Liver (tissue), 3 donors: Measurements from ENCODE around the gene GRK7.

Experiments used
- CTCF ChIP-seq: fragments of 150-350 bp; IDR thresholded peaks from 2 replicates; pipeline ENCODE4 v1.5.1; 2017; ENCODE audit warnings: improper control_type of control experiment, low read depth, low read length; ENCODE audit not compliant: missing input control
- GABPA ChIP-seq, 2 donors: IDR thresholded peaks in 1 of 2; conservative IDR thresholded peaks in 1 of 2; 2 replicates each; pipeline ENCODE4 v1.6.1; 2016; ENCODE audit warnings: antibody characterized with exemption in 2 of 2, mild to moderate bottlenecking in 1 of 2, moderate library complexity in 1 of 2
- MAX ChIP-seq: IDR thresholded peaks from 2 replicates; pipeline ENCODE4 v1.6.1; 2016; ENCODE audit warnings: antibody characterized with exemption
- NR2F2 ChIP-seq: IDR thresholded peaks from 2 replicates; pipeline ENCODE4 v1.6.1; 2016; ENCODE audit warnings: antibody characterized with exemption
- TAF1 ChIP-seq: conservative IDR thresholded peaks from 2 replicates; pipeline ENCODE4 v1.6.1; 2016; ENCODE audit warnings: antibody characterized with exemption, mild to moderate bottlenecking
- YY1 ChIP-seq: IDR thresholded peaks from 2 replicates; pipeline ENCODE4 v1.6.1; 2016; ENCODE audit warnings: antibody characterized with exemption, mild to moderate bottlenecking
- donor health status: healthy.
- donor health status: healthy.

GRCh38 chr3:141779667-141780066 is 16.5 kb downstream of the GRK7 start:
- TF ChIP-seq GABPA (IDR thresholded peaks at IDR 0.05 in 1 of 2, conservative IDR thresholded peaks at IDR 0.05 in 1 of 2), result no peak
- TF ChIP-seq CTCF, result no peak
- TF ChIP-seq MAX, result no peak
- TF ChIP-seq YY1, result no peak
- no peak for TF ChIP-seq TAF1
- TF ChIP-seq NR2F2, result no peak
